HG02870 (cell line): Measurements from ENCODE around the gene SLC12A7.

Source experiments
- ATAC-seq: cut with Tn5 transposase; IDR thresholded peaks from one replicate; pipeline ENCODE4 v1.9.1; 2021; ENCODE audit warnings: mild to moderate bottlenecking, moderate library complexity; ENCODE audit not compliant: unreplicated experiment

SLC12A7 gene

GRCh38 chr5:1054018-1054798 lies 57.7 kb downstream of the SLC12A7 start:
- no peak for ATAC-seq

GRCh38 chr5:1053391-1054017 lies 58.4 kb downstream of the SLC12A7 start:
- ATAC-seq, result no peak

GRCh38 chr5:1052641-1053390 lies 59.0 kb downstream of the SLC12A7 start:
- ATAC-seq, result no peak

- ATAC-seq, result no peak
Observed at GRCh38 chr5:1052076-1052475, 59.8 kb downstream of the SLC12A7 start.

GRCh38 chr5:1051366-1051720 lies 60.5 kb downstream of the SLC12A7 start:
- ATAC-seq, result no peak

- no peak for ATAC-seq
Observed at GRCh38 chr5:1050423-1051365, 61.2 kb downstream of the SLC12A7 start.

- no peak for ATAC-seq
Observed at GRCh38 chr5:1048861-1049838, 62.7 kb downstream of the SLC12A7 start.

- ATAC-seq, result no peak
Observed at GRCh38 chr5:1048162-1048721, 63.6 kb downstream of the SLC12A7 start.

- no peak for ATAC-seq
Observed at GRCh38 chr5:1047332-1047965, 64.4 kb downstream of the SLC12A7 start.

GRCh38 chr5:1045960-1046560 lies 65.8 kb downstream of the SLC12A7 start:
- no peak for ATAC-seq

GRCh38 chr5:1044117-1044516 lies 67.7 kb downstream of the SLC12A7 start:
- no peak for ATAC-seq

GRCh38 chr5:1043327-1043726 lies 68.5 kb downstream of the SLC12A7 start:
- ATAC-seq, result no peak

GRCh38 chr5:1042626-1043025 lies 69.2 kb downstream of the SLC12A7 start:
- ATAC-seq, result no peak

GRCh38 chr5:1041225-1042143 lies 70.4 kb downstream of the SLC12A7 start:
- ATAC-seq, result no peak

GRCh38 chr5:1040571-1040970 lies 71.3 kb downstream of the SLC12A7 start:
- no peak for ATAC-seq

- no peak for ATAC-seq
Observed at GRCh38 chr5:1039706-1040260, 72.1 kb downstream of the SLC12A7 start.

- ATAC-seq, result no peak
Observed at GRCh38 chr5:1039210-1039548, 72.7 kb downstream of the SLC12A7 start.
